ENCODE results near the gene ENPP3. TPM values are rescaled to one million over a fixed set of nuclear protein-coding genes. Genes with fewer than 3 reads are reported as not detected.

Gene ENPP3
- polyA plus RNA-seq, 1 of the 3 experiments (the other 2 are of a cell fraction): not detected

DNA sequence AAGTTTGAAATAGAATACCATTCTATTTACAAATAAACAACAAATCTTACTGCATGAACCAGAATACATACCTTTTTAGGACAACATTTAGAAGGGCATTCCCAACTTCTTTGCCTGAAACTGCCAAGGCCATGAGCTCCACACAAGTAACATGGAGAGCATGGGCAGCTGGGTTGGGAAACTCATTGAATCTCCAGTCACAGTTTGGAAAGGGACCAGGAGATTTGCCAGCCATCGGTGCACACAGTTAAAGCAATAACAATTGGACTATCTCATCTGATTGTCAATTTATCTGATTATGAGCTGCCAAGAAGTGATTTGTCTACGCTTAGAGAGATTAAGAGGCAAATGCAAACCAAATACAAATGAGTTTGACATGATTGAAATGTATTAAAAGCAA is 44.2 kb upstream of the ENPP3 start:
- ChIA-PET POLR2A (no interaction called here), CTCF (no interaction called here)
- Histone ChIP-seq H3K9ac (no peak overlapping the region), H3K4me1 (ENCODE audit: control insufficient read depth in 1 of 2, insufficient read depth in 2 of 2, low read depth in 1 of 2, low read length in 1 of 2) (no peaks in the 10 kb centered on the region), H3K4me2 (no peak overlapping the region), H2AFZ (ENCODE audit: low read depth) (no peak overlapping the region), H3K9me3 (no peaks in the 10 kb centered on the region), H4K20me1 (ENCODE audit: insufficient read depth) (no peaks in the 10 kb centered on the region), H3K36me3 (replicated peaks in 1 of 2; ENCODE audit: control insufficient read depth in 1 of 2, insufficient read depth in 2 of 2, low read length in 1 of 2) (peaks cover 79 to 84% of the 10 kb centered on the region in 2 experiments), H3F3A (replicated peaks; ENCODE audit: insufficient read depth) (no peaks in the 10 kb centered on the region), H3K27ac (ENCODE audit: low read depth in 2 of 2, low read length in 1 of 2) (no peak overlapping the region), H3K9me2 (no peaks in the 10 kb centered on the region), H3K4me3 (ENCODE audit: low read depth in 2 of 2, low read length in 1 of 2) (no peak overlapping the region), H3K79me2 (ENCODE audit: insufficient read depth) (no peaks in the 10 kb centered on the region), H3K27me3 (ENCODE audit: insufficient read depth) (no peaks in the 10 kb centered on the region)
- no peak for TF ChIP-seq RCOR1 (IDR thresholded peaks at IDR 0.05; ENCODE audit: low read length)
- no peak for TF ChIP-seq FOXM1 (IDR thresholded peaks at IDR 0.05; ENCODE audit: low read depth)
- TF ChIP-seq RXRA (IDR thresholded peaks at IDR 0.05; ENCODE audit: borderline replicate concordance, low read depth): no peak
- TF ChIP-seq NFIC (IDR thresholded peaks at IDR 0.05; ENCODE audit: borderline replicate concordance): no peak
- TF ChIP-seq, protein P1, sequence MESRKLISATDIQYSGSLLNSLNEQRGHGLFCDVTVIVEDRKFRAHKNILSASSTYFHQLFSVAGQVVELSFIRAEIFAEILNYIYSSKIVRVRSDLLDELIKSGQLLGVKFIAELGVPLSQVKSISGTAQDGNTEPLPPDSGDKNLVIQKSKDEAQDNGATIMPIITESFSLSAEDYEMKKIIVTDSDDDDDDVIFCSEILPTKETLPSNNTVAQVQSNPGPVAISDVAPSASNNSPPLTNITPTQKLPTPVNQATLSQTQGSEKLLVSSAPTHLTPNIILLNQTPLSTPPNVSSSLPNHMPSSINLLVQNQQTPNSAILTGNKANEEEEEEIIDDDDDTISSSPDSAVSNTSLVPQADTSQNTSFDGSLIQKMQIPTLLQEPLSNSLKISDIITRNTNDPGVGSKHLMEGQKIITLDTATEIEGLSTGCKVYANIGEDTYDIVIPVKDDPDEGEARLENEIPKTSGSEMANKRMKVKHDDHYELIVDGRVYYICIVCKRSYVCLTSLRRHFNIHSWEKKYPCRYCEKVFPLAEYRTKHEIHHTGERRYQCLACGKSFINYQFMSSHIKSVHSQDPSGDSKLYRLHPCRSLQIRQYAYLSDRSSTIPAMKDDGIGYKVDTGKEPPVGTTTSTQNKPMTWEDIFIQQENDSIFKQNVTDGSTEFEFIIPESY (IDR thresholded peaks at IDR 0.05; ENCODE audit: borderline replicate concordance, low read depth): no peak
- TF ChIP-seq, protein P2, sequence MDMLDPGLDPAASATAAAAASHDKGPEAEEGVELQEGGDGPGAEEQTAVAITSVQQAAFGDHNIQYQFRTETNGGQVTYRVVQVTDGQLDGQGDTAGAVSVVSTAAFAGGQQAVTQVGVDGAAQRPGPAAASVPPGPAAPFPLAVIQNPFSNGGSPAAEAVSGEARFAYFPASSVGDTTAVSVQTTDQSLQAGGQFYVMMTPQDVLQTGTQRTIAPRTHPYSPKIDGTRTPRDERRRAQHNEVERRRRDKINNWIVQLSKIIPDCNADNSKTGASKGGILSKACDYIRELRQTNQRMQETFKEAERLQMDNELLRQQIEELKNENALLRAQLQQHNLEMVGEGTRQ (IDR thresholded peaks at IDR 0.05; ENCODE audit: borderline replicate concordance, low read depth, low read length): no peak
- TF ChIP-seq FOXJ3 (CRISPR knock-in tag; IDR thresholded peaks at IDR 0.05): no peak
- no peak for TF ChIP-seq PBX3 (IDR thresholded peaks at IDR 0.05)
- TF ChIP-seq SIN3A (IDR thresholded peaks at IDR 0.05; ENCODE audit: borderline replicate concordance, low read depth, low read length): no peak
- no peak for TF ChIP-seq JUND (IDR thresholded peaks at IDR 0.05)
- no peak for TF ChIP-seq RFX5 (IDR thresholded peaks at IDR 0.05; ENCODE audit: low read length)
- TF ChIP-seq CTCF (IDR thresholded peaks at IDR 0.05): no peak
- TF ChIP-seq, protein P3, sequence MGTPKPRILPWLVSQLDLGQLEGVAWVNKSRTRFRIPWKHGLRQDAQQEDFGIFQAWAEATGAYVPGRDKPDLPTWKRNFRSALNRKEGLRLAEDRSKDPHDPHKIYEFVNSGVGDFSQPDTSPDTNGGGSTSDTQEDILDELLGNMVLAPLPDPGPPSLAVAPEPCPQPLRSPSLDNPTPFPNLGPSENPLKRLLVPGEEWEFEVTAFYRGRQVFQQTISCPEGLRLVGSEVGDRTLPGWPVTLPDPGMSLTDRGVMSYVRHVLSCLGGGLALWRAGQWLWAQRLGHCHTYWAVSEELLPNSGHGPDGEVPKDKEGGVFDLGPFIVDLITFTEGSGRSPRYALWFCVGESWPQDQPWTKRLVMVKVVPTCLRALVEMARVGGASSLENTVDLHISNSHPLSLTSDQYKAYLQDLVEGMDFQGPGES (IDR thresholded peaks at IDR 0.05; ENCODE audit: low read depth, low read length): no peak
- 53% methylated on average over 2 of the region's 2 CpGs for WGBS (ENCODE audit: low lambda C conversion rate)
- no peak for DNase-seq
